Parathyroid adenoma (tissue), 2 donors: Measurements from ENCODE around the gene CDH13.

ENCODE experiments used
- H2AFZ ChIP-seq: fragments of 300-600 bp; sonication (generic); one replicate; pipeline ENCODE4 v1.7.0; 2017; ENCODE audit warnings: antibody characterized with exemption, mild to moderate bottlenecking
- H3K27ac ChIP-seq: fragments of 300-600 bp; sonication (generic); one replicate; pipeline ENCODE4 v1.7.0; 2017
- H3K27me3 ChIP-seq: fragments of 300-600 bp; sonication (generic); one replicate; pipeline ENCODE4 v1.7.0; 2017; ENCODE audit warnings: low read length; ENCODE audit not compliant: control insufficient read depth, insufficient read depth
- H3K36me3 ChIP-seq: fragments of 300-600 bp; sonication (generic); one replicate; pipeline ENCODE4 v1.7.0; 2017; ENCODE audit warnings: low read length; ENCODE audit not compliant: control insufficient read depth, insufficient read depth
- H3K4me1 ChIP-seq: fragments of 300-600 bp; sonication (generic); one replicate; pipeline ENCODE4 v1.7.0; 2017; ENCODE audit warnings: control low read depth
- H3K4me2 ChIP-seq: fragments of 300-600 bp; sonication (generic); one replicate; pipeline ENCODE4 v1.7.0; 2017; ENCODE audit warnings: low read length
- H3K4me3 ChIP-seq: fragments of 300-600 bp; sonication (generic); one replicate; pipeline ENCODE4 v1.7.0; 2017; ENCODE audit warnings: low read depth, low read length
- H3K79me2 ChIP-seq: fragments of 300-600 bp; sonication (generic); one replicate; pipeline ENCODE4 v1.7.0; 2017; ENCODE audit warnings: control low read depth
- H3K9ac ChIP-seq: fragments of 300-600 bp; sonication (generic); one replicate; pipeline ENCODE4 v1.7.0; 2017; ENCODE audit warnings: mild to moderate bottlenecking
- H3K9me3 ChIP-seq: fragments of 300-600 bp; sonication (generic); one replicate; pipeline ENCODE4 v1.7.0; 2017; ENCODE audit warnings: low read length; ENCODE audit not compliant: control insufficient read depth
- TF ChIP-seq, protein P1 (sequence below): fragments of 300-600 bp; sonication (generic); IDR thresholded peaks from one replicate; pipeline ENCODE4 v1.7.0; 2017; ENCODE audit warnings: antibody characterized with exemption, mild to moderate bottlenecking
- donor health status: primary hyperparathyroidism.

CDH13 gene

DNA sequence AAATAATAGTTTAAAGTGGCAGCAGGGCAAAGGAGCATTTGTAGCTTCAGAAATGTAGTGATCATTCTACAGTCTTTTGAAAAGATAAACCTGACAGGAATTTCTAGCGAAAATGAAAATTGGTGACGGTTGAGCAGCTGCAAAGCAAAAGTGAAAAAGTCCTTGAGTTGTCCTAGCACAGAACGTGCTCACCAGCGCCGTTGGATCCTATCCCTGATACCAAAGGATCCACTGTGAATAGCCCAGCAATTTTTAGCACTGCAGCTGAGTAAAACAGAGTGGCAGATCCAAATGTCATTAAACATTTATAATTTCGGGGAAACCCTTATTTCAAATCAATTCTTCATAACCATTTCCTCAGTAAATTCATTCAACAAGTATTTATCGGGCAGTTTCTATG is 727.2 kb downstream of the CDH13 start:
- TF ChIP-seq, protein P1, sequence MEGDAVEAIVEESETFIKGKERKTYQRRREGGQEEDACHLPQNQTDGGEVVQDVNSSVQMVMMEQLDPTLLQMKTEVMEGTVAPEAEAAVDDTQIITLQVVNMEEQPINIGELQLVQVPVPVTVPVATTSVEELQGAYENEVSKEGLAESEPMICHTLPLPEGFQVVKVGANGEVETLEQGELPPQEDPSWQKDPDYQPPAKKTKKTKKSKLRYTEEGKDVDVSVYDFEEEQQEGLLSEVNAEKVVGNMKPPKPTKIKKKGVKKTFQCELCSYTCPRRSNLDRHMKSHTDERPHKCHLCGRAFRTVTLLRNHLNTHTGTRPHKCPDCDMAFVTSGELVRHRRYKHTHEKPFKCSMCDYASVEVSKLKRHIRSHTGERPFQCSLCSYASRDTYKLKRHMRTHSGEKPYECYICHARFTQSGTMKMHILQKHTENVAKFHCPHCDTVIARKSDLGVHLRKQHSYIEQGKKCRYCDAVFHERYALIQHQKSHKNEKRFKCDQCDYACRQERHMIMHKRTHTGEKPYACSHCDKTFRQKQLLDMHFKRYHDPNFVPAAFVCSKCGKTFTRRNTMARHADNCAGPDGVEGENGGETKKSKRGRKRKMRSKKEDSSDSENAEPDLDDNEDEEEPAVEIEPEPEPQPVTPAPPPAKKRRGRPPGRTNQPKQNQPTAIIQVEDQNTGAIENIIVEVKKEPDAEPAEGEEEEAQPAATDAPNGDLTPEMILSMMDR = no peak
- no peak overlapping the region for H3K4me2 ChIP-seq

DNA sequence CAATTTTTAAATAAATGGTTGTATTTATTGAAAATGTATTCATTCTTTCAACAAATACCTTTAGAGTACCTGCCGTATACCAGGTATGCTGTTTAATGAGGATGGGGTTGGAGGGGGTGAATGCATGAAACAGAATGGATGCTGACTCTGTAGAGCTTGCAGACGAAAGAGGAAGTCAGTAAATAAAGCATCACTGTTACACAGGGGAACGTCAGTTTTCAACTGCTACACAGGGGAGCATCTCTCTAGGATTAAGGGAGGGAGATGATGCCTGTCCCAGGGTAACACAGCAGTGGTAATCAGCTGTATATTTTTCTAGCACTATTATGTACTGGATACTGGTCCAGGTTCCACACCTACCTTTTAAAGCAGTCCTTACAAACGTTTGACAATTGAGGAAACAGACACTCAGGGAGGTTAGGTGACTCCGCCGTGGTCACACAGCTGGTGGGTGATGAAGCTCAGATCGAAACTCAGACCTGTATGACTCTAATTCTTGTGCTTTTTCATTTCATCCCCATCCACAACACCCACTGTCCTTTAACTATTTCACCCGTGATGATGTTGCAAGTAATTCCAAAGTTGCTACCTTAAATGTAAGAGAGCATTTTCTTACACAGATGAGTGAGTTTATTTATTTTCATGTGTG is 728.9 kb downstream of the CDH13 start:
- Histone ChIP-seq H2AFZ (no peak overlapping the region), H3K27ac (no peak overlapping the region)

More for the DNA sequence above, 727.2 kb downstream of the CDH13 start:
- no peak overlapping the region for H2AFZ ChIP-seq
- H3K27me3 ChIP-seq = no peaks in the 10 kb centered on the region
- H3K36me3 ChIP-seq = no peaks in the 10 kb centered on the region
- H3K9ac ChIP-seq = no peak overlapping the region
- no peaks in the 10 kb centered on the region for H3K79me2 ChIP-seq
- H3K27ac ChIP-seq = no peak overlapping the region
- no peaks in the 10 kb centered on the region for H3K4me1 ChIP-seq
- no peak overlapping the region for H3K4me3 ChIP-seq
- H3K9me3 ChIP-seq = no peaks in the 10 kb centered on the region

DNA sequence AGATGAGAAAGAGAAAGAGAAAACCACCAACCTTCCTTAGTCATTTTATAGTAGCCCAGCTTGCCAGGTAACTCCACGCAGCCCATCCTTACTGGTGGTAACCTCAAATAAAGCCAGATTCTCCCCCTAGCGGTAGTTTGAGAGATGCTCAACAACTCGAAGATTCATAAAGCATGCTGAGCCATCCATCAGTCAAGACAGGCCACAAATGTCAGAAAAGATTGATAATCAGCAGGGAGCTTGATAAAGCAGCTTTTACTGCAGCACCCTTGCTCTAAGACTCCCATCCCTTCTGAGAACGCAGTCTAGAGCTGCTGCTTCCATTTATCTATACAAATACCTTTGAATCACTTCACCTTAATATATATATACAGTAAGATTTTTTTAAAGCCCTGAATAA is 729.5 kb downstream of the CDH13 start:
- Histone ChIP-seq H3K9ac (no peak overlapping the region), H3K9me3 (no peaks in the 10 kb centered on the region), H3K4me2 (no peak overlapping the region), H3K4me3 (no peak overlapping the region), H3K4me1 (no peaks in the 10 kb centered on the region), H3K79me2 (no peaks in the 10 kb centered on the region), H3K36me3 (no peaks in the 10 kb centered on the region), H3K27me3 (no peaks in the 10 kb centered on the region), H2AFZ (no peak overlapping the region), H3K27ac (no peak overlapping the region)
- TF ChIP-seq, protein P1 = peak; percentile 48

More for the DNA sequence above, 728.9 kb downstream of the CDH13 start:
- Histone ChIP-seq H3K4me1 (no peaks in the 10 kb centered on the region), H3K36me3 (no peaks in the 10 kb centered on the region), H3K79me2 (no peaks in the 10 kb centered on the region), H3K9ac (no peak overlapping the region), H3K9me3 (no peaks in the 10 kb centered on the region), H3K4me3 (no peak overlapping the region), H3K27me3 (no peaks in the 10 kb centered on the region), H3K4me2 (no peak overlapping the region)
- TF ChIP-seq, protein P1 = no peak

DNA sequence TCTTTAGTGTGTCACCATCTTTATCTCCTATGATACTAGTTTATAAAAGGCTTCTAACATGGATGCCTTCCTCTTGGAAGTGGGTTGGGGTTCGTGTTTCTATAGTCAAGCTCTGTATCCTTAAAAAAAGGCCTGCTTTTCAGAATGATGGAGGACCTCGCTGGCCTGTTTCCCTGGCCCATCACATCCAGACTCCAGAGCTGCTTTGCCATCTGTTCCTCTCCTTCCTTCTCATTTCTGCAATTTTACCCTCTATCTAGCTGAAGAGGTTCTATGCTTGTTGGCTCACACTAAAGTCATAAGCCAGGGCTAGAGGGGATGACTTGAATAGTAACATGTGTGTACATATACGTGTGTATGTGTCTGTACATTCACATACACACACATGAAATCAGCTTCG is 730.2 kb downstream of the CDH13 start:
- Histone ChIP-seq H3K27ac (no peak overlapping the region), H3K27me3 (no peaks in the 10 kb centered on the region), H3K9ac (no peak overlapping the region), H3K79me2 (no peaks in the 10 kb centered on the region), H3K36me3 (no peaks in the 10 kb centered on the region), H2AFZ (no peak overlapping the region), H3K9me3 (no peaks in the 10 kb centered on the region), H3K4me3 (no peak overlapping the region), H3K4me1 (no peaks in the 10 kb centered on the region), H3K4me2 (no peak overlapping the region)
- TF ChIP-seq, protein P1 = no peak

DNA sequence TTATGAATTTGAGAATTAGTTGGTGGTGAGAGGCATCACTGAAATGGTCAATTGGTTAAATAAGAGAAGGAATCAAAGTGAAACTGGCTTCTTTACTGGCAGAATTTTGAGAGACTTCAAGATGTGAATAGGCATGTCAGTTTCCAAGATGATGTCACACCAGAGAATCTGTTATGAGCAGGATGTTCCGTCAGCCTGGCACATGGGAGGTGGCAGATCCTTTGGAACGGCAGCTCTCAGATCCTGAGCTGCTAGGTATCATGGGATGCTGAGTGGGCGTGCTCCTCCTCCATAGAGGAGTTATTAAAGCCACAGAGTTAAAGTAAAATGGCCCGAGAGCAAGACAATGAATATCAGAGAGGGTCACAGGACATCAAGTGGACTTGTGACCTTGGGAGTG is 736.8 kb downstream of the CDH13 start:
- H2AFZ ChIP-seq = no peak overlapping the region
- no peak overlapping the region for H3K4me2 ChIP-seq
- H3K9me3 ChIP-seq = no peaks in the 10 kb centered on the region
- H3K9ac ChIP-seq = no peak overlapping the region
- H3K36me3 ChIP-seq = no peaks in the 10 kb centered on the region
- H3K4me1 ChIP-seq = no peaks in the 10 kb centered on the region
- no peaks in the 10 kb centered on the region for H3K27me3 ChIP-seq
- no peak overlapping the region for H3K27ac ChIP-seq
- H3K79me2 ChIP-seq = no peaks in the 10 kb centered on the region
- TF ChIP-seq, protein P1 = no peak
- H3K4me3 ChIP-seq = no peak overlapping the region
